Activated CD4-positive, alpha-beta T cell treated with anti-CD3 and anti-CD28 coated beads, Interleukin-2, amount 10 ng/mL, durations not matched to agents 24 days and 14 days (primary cell): ENCODE measurements around the gene CDH19. TPM values are rescaled to one million over a fixed set of nuclear protein-coding genes. Genes with fewer than 3 reads are reported as not detected.

Experiments used
- DNase-seq: peaks from one replicate; pipeline ENCODE4 v3.0.0; 2022
- H3K27ac Mint-ChIP-seq: one replicate; pipeline ENCODE4 v1.8.0; 2022; ENCODE audit warnings: mild to moderate bottlenecking, mixed read lengths
- H3K27me3 Mint-ChIP-seq: one replicate; pipeline ENCODE4 v1.8.0; 2022; ENCODE audit warnings: mixed read lengths
- H3K36me3 Mint-ChIP-seq: one replicate; pipeline ENCODE4 v1.8.0; 2022; ENCODE audit warnings: low read depth, mild to moderate bottlenecking, mixed read lengths
- H3K4me1 Mint-ChIP-seq: one replicate; pipeline ENCODE4 v1.8.0; 2021; ENCODE audit warnings: mixed read lengths
- H3K4me3 Mint-ChIP-seq: one replicate; pipeline ENCODE4 v1.8.0; 2022; ENCODE audit warnings: mild to moderate bottlenecking, moderate library complexity, mixed read lengths
- H3K9me3 Mint-ChIP-seq: one replicate; pipeline ENCODE4 v1.8.0; 2021; ENCODE audit warnings: mixed read lengths
- intact Hi-C: fragments of 100-400 bp; cut with micrococcal nuclease; formaldehyde crosslinking; loops from one replicate; pipeline ENCODE4 v1.15.1; 2023
- total RNA-seq: library from RNA; stranded (reverse); gene quantifications from 2 replicates; pipeline ENCODE4 v1.2.3, GENCODE V29; 2022

CDH19 gene
- total RNA-seq, result not detected in 2 replicates

DNA sequence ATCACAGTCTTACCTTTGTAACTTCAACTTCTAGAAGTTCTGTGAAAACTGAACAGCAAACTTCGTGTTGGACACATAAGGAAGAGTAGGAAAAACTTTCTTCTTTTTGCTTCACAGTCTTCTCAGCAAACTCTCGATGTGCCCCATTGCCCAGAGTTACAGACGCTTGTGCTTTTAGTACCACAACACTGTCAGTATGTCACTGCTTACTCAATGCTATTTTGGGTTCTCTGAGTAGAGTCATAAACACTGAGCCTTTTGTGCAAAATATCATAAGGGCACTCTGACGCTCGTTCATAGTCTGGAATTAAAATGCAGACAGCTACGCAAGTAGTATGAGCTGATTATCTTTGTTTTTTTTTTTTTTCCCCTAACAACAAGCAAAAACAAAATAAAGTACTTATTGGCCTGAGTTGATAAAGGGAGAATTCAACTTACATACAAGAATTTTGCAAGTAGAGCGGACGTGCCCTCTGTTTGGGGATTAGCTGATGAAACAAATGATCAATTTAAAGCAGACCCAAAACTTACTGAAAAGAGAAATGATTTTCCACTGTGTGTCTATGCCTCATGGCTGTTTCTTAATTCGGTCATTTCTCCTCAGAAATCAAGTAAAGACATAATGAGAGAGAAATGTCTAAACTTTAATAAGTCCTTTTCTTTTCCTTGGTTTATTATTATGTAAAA is at the start of gene CDH19:
Gene CDH19 (minus strand): TSS at position 150 of the 687 bp plus-strand sequence. CDS start 31,886 bp downstream, outside the sequence.
- no peak within 1 kb of the TSS for H3K27ac Mint-ChIP-seq
- H3K4me1 Mint-ChIP-seq, result no peaks in the 10 kb centered on the region
- H3K36me3 Mint-ChIP-seq, result no peaks in the 10 kb centered on the region

DNA sequence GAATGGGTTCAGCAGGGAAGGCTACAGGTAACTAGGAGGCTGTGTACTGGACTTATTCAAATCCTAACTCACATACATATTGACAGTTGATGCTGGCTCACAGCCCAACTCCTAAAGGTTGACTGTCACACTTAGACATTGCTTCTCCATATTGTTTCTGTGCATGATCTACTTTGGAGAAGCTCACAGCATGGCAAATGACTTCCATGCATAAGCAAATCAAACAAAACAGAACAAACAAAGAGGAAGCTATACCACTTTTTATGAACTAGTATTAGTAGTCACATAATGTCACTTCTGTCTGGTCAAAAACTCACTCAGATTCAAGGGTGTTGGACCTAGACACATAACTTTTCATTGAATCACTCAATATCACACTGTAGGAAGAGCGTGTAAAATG is 43.8 kb upstream of the CDH19 start:
- no peak for DNase-seq
- no peaks in the 10 kb centered on the region for H3K36me3 Mint-ChIP-seq
- H3K9me3 Mint-ChIP-seq, result no peaks in the 10 kb centered on the region
- H3K27ac Mint-ChIP-seq, result no peak overlapping the region
- H3K4me1 Mint-ChIP-seq, result no peaks in the 10 kb centered on the region
- intact Hi-C loops, result no loop called here
- H3K4me3 Mint-ChIP-seq, result no peak overlapping the region
- H3K27me3 Mint-ChIP-seq, result no peaks in the 10 kb centered on the region

More for the DNA sequence above, at the start of gene CDH19:
- no peak for DNase-seq
- H3K9me3 Mint-ChIP-seq, result no peaks in the 10 kb centered on the region
- intact Hi-C loops, result no loop called here
- no peak within 1 kb of the TSS for H3K4me3 Mint-ChIP-seq
- no peaks in the 10 kb centered on the region for H3K27me3 Mint-ChIP-seq

GRCh38 chr18:66646609-66647008 is 42.7 kb upstream of the CDH19 start:
- no peak overlapping the region for H3K27ac Mint-ChIP-seq
- H3K27me3 Mint-ChIP-seq, result no peaks in the 10 kb centered on the region
- DNase-seq, result no peak
- intact Hi-C loops, result no loop called here
- H3K4me3 Mint-ChIP-seq, result no peak overlapping the region
- H3K4me1 Mint-ChIP-seq, result no peaks in the 10 kb centered on the region
- H3K36me3 Mint-ChIP-seq, result no peaks in the 10 kb centered on the region
- no peaks in the 10 kb centered on the region for H3K9me3 Mint-ChIP-seq

- DNase-seq, result no peak
- intact Hi-C loops, result no loop called here
- H3K36me3 Mint-ChIP-seq, result no peaks in the 10 kb centered on the region
- no peak overlapping the region for H3K27ac Mint-ChIP-seq
- no peaks in the 10 kb centered on the region for H3K27me3 Mint-ChIP-seq
- peaks cover 2% of the 10 kb centered on the region for H3K9me3 Mint-ChIP-seq
- H3K4me3 Mint-ChIP-seq, result no peak overlapping the region
- no peaks in the 10 kb centered on the region for H3K4me1 Mint-ChIP-seq
Measured at GRCh38 chr18:66645983-66646382, 42.1 kb upstream of the CDH19 start.

DNA sequence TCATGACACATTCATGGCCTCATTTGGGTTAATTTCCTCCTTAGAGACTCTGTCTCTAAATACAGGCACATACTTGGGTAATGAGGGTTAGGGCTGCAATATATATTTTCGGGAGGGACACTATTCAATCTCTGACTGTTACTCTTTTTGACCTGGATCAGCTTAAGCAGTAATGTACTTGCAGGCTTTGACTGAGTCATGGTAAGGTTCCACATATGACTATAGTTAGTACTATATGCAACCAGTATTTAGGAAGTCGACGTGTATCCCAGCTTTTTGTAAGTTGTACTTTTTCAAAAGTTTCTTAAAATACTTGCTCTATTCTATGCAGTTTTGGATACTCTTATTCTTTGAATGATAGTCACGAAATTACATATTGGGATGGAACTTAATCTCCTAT is 37.2 kb upstream of the CDH19 start:
- no peak for DNase-seq
- Mint-ChIP-seq H3K4me1 (no peaks in the 10 kb centered on the region), H3K27ac (no peak overlapping the region), H3K36me3 (no peaks in the 10 kb centered on the region), H3K27me3 (no peaks in the 10 kb centered on the region), H3K9me3 (peaks cover 3% of the 10 kb centered on the region), H3K4me3 (no peak overlapping the region)
- intact Hi-C loops, result no loop called here

GRCh38 chr18:66640431-66640830 is 36.5 kb upstream of the CDH19 start:
- no peak for DNase-seq
- Mint-ChIP-seq H3K4me1 (no peaks in the 10 kb centered on the region), H3K36me3 (no peaks in the 10 kb centered on the region), H3K4me3 (no peak overlapping the region), H3K9me3 (peaks cover 3% of the 10 kb centered on the region), H3K27me3 (no peaks in the 10 kb centered on the region), H3K27ac (no peak overlapping the region)
- intact Hi-C loops, result no loop called here

DNA sequence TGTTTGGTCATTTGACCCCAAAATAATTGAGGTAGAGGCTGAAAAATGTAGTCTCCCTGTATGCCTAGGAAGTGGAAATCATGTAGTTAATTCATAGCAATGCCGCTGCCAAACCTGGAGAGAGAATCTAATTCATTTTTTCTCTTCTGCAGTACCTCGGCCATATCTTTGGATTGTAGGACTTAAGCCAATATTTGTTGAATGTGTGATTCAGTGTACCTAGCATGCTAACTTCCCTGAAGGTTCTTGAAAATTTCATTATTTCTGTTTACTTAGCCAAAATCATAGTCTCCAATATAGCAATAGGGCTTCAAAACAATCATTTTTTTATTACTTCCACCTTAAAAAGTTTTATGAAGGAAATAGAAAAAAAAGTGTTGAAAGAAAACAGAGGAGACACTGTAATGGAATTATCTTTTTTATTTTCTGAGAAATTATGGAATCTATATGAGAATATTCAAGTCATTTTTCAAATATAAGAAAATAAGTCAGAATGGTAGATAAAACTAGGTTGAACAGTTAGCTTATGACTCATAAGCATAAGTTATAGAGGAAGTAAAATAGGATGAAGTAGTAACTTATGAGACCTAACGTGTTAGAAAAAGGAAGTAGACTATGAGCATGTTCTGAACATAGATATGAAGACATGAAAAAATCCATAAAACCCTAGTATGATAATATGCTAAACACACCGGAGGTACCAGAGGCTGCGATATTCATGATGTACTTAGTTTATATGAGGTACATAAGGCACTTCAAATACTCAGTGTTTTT is 35.2 kb upstream of the CDH19 start:
- no peaks in the 10 kb centered on the region for H3K4me1 Mint-ChIP-seq
- intact Hi-C loops, result no loop called here
- no peak overlapping the region for H3K4me3 Mint-ChIP-seq
- no peak overlapping the region for H3K27ac Mint-ChIP-seq
- H3K9me3 Mint-ChIP-seq, result peaks cover 3% of the 10 kb centered on the region
- no peaks in the 10 kb centered on the region for H3K27me3 Mint-ChIP-seq
- no peak for DNase-seq
- no peaks in the 10 kb centered on the region for H3K36me3 Mint-ChIP-seq

GRCh38 chr18:66635342-66635741 is 31.5 kb upstream of the CDH19 start:
- no peak overlapping the region for H3K27ac Mint-ChIP-seq
- no peaks in the 10 kb centered on the region for H3K9me3 Mint-ChIP-seq
- no peaks in the 10 kb centered on the region for H3K4me1 Mint-ChIP-seq
- H3K4me3 Mint-ChIP-seq, result no peak overlapping the region
- DNase-seq, result no peak
- intact Hi-C loops, result no loop called here
- no peaks in the 10 kb centered on the region for H3K36me3 Mint-ChIP-seq
- H3K27me3 Mint-ChIP-seq, result no peaks in the 10 kb centered on the region

DNA sequence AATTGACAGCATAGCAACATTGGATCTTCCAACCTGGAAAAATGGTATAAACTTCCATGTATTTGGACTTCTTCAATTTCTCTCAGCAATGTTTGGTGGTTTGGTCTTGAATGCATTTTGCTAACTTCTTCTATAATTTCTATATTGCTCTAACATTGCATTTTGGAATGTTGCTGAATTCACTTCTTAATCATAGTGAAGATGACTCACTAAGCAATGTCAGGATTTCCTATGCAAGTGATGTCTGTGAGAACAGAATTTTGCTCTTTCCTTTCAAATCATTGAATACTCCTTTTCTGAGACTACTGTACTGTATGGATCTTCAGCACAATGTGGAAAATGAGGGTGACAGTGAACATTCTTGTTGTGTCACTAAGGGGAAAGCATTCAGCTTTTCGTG is 28.9 kb upstream of the CDH19 start:
- Mint-ChIP-seq H3K36me3 (no peaks in the 10 kb centered on the region), H3K9me3 (no peaks in the 10 kb centered on the region), H3K4me1 (no peaks in the 10 kb centered on the region), H3K4me3 (no peak overlapping the region), H3K27me3 (no peaks in the 10 kb centered on the region), H3K27ac (no peak overlapping the region)
- DNase-seq, result no peak
- intact Hi-C loops, result no loop called here

DNA sequence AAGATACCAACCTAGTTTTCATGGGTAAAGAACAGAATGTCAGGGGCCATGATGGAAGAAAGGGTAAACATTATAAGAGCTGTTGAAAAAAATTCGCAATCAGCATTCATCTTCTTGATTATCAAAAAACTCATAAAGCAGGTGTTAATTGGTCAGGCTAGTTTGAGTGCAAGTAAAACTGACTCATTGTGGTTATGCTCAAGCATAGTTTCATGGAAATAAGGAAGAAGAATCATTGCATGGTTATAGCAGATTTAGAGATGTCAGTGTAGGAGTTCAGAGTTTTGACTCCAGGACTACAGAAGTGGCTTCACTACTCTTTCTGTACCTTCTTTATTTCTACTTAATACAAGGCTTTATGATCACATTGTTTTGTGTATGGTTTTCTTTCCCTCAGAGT is 26.9 kb upstream of the CDH19 start:
- no peaks in the 10 kb centered on the region for H3K27me3 Mint-ChIP-seq
- H3K4me1 Mint-ChIP-seq, result no peaks in the 10 kb centered on the region
- H3K27ac Mint-ChIP-seq, result no peak overlapping the region
- DNase-seq, result no peak
- peaks cover 5% of the 10 kb centered on the region for H3K9me3 Mint-ChIP-seq
- H3K4me3 Mint-ChIP-seq, result no peak overlapping the region
- no peaks in the 10 kb centered on the region for H3K36me3 Mint-ChIP-seq
- intact Hi-C loops, result no loop called here

- H3K4me1 Mint-ChIP-seq, result no peaks in the 10 kb centered on the region
- no peaks in the 10 kb centered on the region for H3K27me3 Mint-ChIP-seq
- no peak overlapping the region for H3K27ac Mint-ChIP-seq
- no peak overlapping the region for H3K4me3 Mint-ChIP-seq
- DNase-seq, result no peak
- H3K9me3 Mint-ChIP-seq, result peaks cover 8% of the 10 kb centered on the region
- no peaks in the 10 kb centered on the region for H3K36me3 Mint-ChIP-seq
- intact Hi-C loops, result no loop called here
Measured at GRCh38 chr18:66623821-66624220, 19.9 kb upstream of the CDH19 start.

DNA sequence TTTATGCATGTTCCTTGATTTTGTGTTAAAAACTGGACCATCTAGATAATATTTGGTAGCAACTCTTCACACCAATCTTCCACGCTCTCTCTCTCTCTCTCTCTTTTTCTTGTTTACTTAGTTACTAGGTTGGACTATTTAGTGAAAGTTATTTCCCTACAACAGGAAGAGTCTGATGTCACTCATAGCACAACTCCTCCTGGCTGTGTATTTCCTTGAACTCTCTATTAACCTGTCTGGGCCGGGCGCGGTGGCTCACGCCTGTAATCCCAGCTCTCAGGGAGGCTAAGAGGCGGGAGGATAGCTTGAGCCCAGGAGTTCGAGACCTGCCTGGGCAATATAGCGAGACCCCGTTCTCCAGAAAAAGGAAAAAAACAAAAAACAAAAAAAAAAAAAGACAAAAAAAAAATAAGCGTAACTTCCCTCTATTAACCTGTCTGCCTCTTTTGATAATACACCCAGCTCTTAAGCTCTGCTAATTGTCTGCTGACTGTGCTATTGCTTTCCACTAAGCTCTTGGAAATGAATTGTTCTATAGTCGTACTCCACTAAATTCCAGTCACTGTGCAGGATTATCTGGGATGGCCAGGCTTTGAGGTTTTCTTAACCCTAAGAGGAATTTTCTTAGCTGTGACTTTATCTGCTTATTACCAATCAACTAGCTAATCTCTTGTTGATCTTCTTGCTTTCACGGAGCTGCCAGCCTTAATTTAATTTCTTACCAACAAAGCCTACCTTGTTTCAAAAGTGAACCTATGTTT is 18.1 kb upstream of the CDH19 start:
- Mint-ChIP-seq H3K4me3 (no peak overlapping the region), H3K9me3 (peaks cover 8% of the 10 kb centered on the region), H3K36me3 (no peaks in the 10 kb centered on the region), H3K27ac (no peak overlapping the region), H3K4me1 (no peaks in the 10 kb centered on the region), H3K27me3 (no peaks in the 10 kb centered on the region)
- no peak for DNase-seq
- intact Hi-C loops, result no loop called here

DNA sequence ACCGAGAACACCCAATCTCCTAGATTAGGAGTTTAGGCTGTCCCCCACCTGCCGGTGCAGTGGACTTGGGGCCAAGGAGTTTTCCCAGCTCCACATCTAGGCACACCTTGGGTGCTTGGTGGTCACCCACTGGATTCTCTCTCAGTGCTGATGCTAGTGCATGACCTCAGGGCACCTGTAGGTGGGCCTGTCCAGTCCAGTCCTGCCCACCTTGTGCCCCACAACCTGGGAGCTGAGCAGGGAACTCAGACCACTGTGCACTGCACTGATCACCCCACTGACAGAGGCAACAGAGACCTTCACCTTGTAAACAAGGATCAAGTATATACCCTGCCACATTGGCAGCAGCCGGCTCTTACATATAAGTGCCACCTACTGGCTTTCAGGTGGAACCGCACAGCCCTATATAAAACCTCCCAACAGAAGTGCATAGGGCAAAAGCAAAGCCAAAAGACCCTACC is 12.7 kb upstream of the CDH19 start:
- H3K36me3 Mint-ChIP-seq, result no peaks in the 10 kb centered on the region
- H3K9me3 Mint-ChIP-seq, result no peaks in the 10 kb centered on the region
- no peak for DNase-seq
- H3K4me1 Mint-ChIP-seq, result no peaks in the 10 kb centered on the region
- H3K4me3 Mint-ChIP-seq, result no peak overlapping the region
- H3K27me3 Mint-ChIP-seq, result no peaks in the 10 kb centered on the region
- intact Hi-C loops, result no loop called here
- no peak overlapping the region for H3K27ac Mint-ChIP-seq

GRCh38 chr18:66615176-66615575 is 11.3 kb upstream of the CDH19 start:
- intact Hi-C loops, result no loop called here
- Mint-ChIP-seq H3K27me3 (no peaks in the 10 kb centered on the region), H3K36me3 (no peaks in the 10 kb centered on the region), H3K9me3 (no peaks in the 10 kb centered on the region), H3K4me3 (no peak overlapping the region), H3K4me1 (no peaks in the 10 kb centered on the region), H3K27ac (no peak overlapping the region)
- no peak for DNase-seq
